ENCODE data around the gene NRIP2.

DNA sequence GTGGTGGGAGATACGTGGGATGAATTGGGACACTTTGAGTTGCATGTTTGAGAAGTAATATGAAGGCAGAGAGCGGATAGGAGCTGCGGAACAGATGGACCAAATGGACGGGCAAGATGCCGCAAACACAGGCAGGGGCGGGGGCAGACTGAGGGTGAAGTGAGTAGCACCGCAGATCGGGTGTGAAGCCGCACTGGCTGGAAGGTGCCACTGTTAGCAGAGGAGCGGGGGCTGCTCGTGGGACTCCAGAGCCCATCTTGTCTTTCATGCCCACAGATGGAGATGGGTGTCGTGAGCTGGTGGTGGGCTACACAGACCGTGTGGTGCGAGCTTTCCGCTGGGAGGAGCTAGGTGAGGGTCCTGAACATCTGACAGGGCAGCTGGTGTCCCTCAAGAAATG is 15.0 kb downstream of the NRIP2 start:
- TF ChIP-seq, protein P1, sequence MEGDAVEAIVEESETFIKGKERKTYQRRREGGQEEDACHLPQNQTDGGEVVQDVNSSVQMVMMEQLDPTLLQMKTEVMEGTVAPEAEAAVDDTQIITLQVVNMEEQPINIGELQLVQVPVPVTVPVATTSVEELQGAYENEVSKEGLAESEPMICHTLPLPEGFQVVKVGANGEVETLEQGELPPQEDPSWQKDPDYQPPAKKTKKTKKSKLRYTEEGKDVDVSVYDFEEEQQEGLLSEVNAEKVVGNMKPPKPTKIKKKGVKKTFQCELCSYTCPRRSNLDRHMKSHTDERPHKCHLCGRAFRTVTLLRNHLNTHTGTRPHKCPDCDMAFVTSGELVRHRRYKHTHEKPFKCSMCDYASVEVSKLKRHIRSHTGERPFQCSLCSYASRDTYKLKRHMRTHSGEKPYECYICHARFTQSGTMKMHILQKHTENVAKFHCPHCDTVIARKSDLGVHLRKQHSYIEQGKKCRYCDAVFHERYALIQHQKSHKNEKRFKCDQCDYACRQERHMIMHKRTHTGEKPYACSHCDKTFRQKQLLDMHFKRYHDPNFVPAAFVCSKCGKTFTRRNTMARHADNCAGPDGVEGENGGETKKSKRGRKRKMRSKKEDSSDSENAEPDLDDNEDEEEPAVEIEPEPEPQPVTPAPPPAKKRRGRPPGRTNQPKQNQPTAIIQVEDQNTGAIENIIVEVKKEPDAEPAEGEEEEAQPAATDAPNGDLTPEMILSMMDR (conservative IDR thresholded peaks at IDR 0.05 in 1 of 2, IDR thresholded peaks at IDR 0.05 in 1 of 2; ENCODE audit: extremely low read depth in 1 of 2, insufficient read depth in 1 of 2, low read depth in 1 of 2, low read length in 2 of 2), result no peak
- no peak for TF ChIP-seq EZH2 (IDR thresholded peaks at IDR 0.05; ENCODE audit: borderline replicate concordance, low read length)

All from mammary epithelial cell (primary cell).